ENCODE results near the gene ADGRB2. TPM values are rescaled to one million over a fixed set of nuclear protein-coding genes. Genes with fewer than 3 reads are reported as not detected.
A peak's percentile ranks its signal among the peaks of the same experiment; 100 is the strongest.

Gene ADGRB2
- polyA plus RNA-seq, 6 donors from 2014 or later: not detected

DNA sequence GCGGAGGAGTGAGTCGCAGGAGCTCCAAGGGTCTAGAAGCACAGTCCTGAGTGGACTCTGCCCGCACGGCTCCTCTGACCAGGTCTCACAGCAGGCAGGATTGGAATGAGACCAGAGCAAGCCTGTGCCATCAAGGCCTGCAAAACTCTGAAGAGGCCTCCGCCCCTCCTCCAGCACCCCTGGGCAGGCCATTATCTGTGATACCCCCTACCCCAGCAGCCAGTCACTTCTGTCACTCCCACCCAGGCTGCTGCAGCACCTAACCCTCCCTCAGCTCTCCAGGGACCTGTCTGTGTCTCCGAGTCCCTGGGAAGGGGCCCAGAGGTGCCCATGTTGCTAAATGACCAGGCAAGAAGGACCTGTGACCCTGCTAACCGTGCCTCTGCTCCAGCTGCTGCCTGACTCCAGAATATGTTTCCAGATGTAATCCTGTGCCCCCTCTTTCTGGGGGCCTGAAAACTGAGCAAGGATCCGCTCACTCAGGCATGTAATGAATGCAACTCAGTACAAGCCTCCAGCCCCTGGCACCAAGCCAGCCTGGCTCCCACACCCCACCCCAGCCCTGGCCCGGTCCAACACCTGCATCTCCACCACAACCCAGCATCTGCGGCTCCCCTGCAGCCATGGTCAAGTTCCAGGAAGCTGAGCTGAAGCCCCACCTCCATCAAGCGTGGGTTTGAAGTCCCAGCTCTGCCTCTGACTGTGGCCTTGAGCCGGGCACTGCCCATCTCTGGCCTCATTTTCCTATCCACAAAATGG lies 38.2 kb downstream of the ADGRB2 start:
- Mint-ChIP-seq H3K36me3 (no peaks in the 10 kb centered on the region), H3K4me1 (no peaks in the 10 kb centered on the region), H3K27ac (no peak overlapping the region), H3K27me3 (peaks cover 15 to 27% (median 21%) of the 10 kb centered on the region in 3 donors), H3K4me3 (no peak overlapping the region), H3K9me3 (peaks cover 0 to 5% (median 0%) of the 10 kb centered on the region in 7 donors)
- ATAC-seq (ENCODE audit: low read depth in 2 of 2) (no peak), DNase-seq (no peak)

DNA sequence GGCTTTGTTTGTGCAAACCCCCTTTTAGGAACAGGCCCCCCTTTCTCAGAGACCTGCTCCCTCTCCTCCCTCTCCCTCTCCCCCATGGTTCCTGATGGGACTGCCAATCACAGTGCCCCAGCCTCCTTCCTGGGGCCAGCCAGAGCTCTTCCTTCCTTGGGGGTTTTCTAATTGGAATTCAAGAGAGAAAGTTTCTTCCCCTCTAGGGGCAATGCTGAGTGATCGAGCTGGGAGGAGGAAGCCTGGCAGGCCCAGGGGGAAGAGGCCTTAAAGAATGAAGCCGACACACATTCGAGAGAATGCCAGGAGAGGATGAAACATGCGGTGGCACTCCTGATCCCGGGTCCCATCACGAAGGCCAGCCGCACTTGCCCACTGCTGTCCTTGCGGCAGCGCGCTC lies 39.0 kb downstream of the ADGRB2 start:
- ATAC-seq (ENCODE audit: low read depth in 2 of 2) (no peak), DNase-seq (no peak)
- Mint-ChIP-seq H3K27ac (peak overlapping the region in 1 of 6 donors; percentile 80), H3K4me1 (no peaks in the 10 kb centered on the region), H3K4me3 (no peak overlapping the region), H3K9me3 (peaks cover 0 to 5% (median 0%) of the 10 kb centered on the region in 7 donors), H3K36me3 (no peaks in the 10 kb centered on the region), H3K27me3 (peaks cover 17 to 29% (median 29%) of the 10 kb centered on the region in 3 donors)

DNA sequence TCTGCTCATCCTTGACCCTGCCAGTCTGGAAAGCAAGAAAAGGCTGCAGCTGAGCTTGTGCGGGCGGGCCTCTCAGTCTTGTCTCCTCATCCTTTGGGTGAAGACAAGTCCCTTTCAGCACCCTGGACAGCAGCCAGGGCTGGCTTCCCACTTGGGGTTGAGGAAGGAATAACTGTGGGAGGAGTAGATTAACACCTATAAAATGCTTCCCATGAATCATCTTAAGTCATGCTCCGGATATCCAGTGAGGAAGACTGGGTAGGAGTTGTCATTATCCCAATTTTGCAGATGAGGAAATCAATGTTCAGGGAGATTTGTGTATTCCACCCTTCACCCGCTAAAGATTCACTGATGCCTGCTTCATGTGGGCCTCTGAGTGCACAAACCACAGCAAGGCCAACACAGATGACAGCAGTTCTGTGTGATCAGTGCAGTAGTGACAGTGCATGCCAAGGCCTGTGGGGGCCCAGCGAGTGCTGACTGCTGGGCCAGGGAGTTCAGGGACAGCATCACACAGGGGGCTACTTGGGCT lies 40.2 kb downstream of the ADGRB2 start:
- Mint-ChIP-seq H3K4me1 (no peaks in the 10 kb centered on the region), H3K9me3 (peaks cover 0 to 5% (median 0%) of the 10 kb centered on the region in 7 donors), H3K4me3 (no peak overlapping the region), H3K27me3 (peaks cover 17 to 36% (median 34%) of the 10 kb centered on the region in 3 donors), H3K27ac (no peak overlapping the region), H3K36me3 (no peaks in the 10 kb centered on the region)
- DNase-seq (no peak), ATAC-seq (ENCODE audit: low read depth in 2 of 2) (no peak)

DNA sequence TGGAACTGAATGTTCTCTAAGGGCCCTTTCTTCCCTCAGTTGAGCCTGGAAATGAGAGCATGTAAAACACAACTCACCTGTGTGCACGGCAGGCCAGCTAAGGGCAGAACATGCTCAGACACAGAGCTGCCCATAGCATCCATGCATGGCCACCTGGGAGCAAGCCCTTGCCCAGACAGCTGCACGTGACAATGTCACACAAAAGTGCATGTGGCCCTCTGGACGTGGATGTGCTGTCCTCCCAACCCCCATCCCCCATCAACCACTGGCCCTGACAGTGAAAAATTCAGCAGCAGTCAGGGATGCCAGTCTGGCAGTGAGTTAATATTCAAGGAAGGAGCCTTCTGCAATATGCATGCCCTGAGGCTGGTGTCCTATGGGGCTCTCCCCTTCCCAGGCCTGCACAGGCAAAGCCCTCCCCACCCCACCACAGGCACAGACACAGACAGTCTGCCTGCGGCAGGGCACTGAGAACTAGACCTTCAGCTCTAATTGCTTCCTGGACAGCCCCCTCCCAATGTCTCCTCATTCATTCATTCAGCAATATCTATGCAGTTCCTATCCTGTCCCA lies 45.7 kb downstream of the ADGRB2 start:
- DNase-seq (no peak), ATAC-seq (ENCODE audit: low read depth in 2 of 2) (no peak)
- peaks cover 52 to 83% (median 75%) of the 10 kb centered on the region in 3 donors for H3K27me3 Mint-ChIP-seq
- no peak overlapping the region for H3K4me3 Mint-ChIP-seq
- peaks cover 15 to 20% (median 17%) of the 10 kb centered on the region in 3 donors for H3K4me1 Mint-ChIP-seq
- no peak overlapping the region for H3K27ac Mint-ChIP-seq
- no peaks in the 10 kb centered on the region for H3K36me3 Mint-ChIP-seq
- H3K9me3 Mint-ChIP-seq: peaks cover 0 to 5% (median 0%) of the 10 kb centered on the region in 7 donors

DNA sequence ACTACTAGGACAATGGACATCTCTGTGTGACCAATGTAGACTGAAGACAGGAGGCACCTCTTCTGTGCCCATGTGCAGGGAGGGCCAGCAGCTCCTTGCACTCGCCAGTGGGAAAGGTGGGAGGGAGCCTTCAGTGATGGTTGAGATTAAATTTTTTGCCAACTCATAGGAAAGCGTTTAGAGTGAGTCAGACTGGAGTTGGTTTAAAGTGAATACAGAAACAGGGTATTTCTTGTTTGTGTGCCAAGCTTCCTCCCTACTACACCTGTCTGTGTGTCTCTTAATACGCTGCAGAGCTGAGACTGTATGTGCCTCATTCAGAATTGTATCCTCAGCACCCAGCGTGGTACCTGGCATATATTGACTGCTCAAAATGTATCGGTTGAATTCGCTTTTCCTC lies 46.8 kb downstream of the ADGRB2 start:
- H3K4me1 Mint-ChIP-seq: peaks cover 15 to 20% (median 17%) of the 10 kb centered on the region in 3 donors
- peak overlapping the region in 1 of 6 donors; percentile 49 for H3K27ac Mint-ChIP-seq
- peaks cover 56 to 87% (median 75%) of the 10 kb centered on the region in 3 donors for H3K27me3 Mint-ChIP-seq
- peaks cover 0 to 3% (median 0%) of the 10 kb centered on the region in 7 donors for H3K9me3 Mint-ChIP-seq
- H3K4me3 Mint-ChIP-seq: peak overlapping the region in 1 of 8 donors; percentile 53
- ATAC-seq (ENCODE audit: low read depth in 2 of 2) (no peak), DNase-seq (no peak)
- no peaks in the 10 kb centered on the region for H3K36me3 Mint-ChIP-seq

DNA sequence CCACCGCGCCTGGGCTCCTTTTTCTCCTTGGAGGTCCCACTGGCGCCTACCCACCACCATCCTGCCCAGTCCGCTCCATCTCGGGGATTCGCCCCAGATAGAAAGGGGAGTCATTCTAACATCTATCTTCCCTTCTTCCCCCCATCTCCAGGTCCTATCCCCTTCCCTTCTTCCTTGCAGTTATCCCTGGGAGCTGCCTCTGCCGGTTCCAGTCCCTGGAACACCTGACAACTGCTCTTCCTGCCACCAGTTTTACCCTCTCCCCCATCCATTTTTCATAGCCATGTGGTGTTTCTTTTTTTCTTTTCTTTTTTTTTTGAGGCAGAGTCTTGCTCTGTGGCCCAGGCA lies 48.3 kb downstream of the ADGRB2 start:
- H3K27me3 Mint-ChIP-seq: peaks cover 54 to 83% (median 78%) of the 10 kb centered on the region in 3 donors
- H3K4me1 Mint-ChIP-seq: peaks cover 15 to 20% (median 17%) of the 10 kb centered on the region in 3 donors
- no peak for DNase-seq
- peak overlapping the region in 1 of 6 donors; percentile 42 for H3K27ac Mint-ChIP-seq
- peaks cover 0 to 3% (median 0%) of the 10 kb centered on the region in 7 donors for H3K9me3 Mint-ChIP-seq
- no peak for ATAC-seq (ENCODE audit: low read depth in 2 of 2)
- H3K4me3 Mint-ChIP-seq: peak overlapping the region in 7 of 8 donors; percentile 67 to 91 (median 87)
- H3K36me3 Mint-ChIP-seq: no peaks in the 10 kb centered on the region

DNA sequence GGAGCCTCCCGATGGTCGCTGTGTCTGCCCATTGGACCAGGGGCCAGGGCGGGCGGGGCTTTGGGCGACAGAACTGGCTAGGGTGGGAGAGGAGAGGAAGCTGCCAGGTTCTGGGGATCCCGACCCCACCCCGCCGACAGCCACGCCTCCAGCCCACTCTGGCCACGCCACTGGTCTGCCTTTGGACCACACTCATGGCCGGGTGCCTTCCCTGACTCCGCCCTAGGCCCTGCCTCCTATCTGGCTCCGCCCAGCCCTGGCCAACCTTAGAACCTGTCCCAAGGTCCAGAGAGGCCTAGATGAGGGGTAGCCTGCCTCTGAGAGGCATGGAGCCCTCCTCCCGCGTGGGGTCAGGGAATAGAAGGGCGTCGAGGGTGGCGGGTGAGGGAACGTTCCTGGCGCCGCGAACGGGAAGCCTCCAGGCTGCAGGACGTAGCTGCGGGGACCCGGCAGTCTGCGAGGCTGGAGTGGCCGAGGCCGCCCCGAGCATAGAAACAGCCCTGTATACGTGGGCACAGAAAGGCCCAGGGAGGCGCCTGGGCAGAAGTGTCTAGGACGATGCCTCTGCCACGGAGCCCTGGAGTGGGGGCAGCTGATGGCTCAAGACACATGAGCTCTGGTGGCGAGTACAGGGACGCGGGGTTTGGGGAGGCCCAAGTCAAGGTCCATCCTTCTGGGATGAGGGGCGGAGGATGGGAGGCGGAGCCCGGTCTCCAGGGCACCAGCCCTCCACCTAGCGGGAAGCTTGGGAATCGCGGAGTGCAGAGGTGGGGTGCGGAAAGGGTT lies 48.9 kb downstream of the ADGRB2 start:
- peak; percentile 70 to 71 for ATAC-seq (ENCODE audit: low read depth in 2 of 2)
- H3K27ac Mint-ChIP-seq: peak overlapping the region in 4 of 6 donors; percentile 21 to 68 (median 46)
- H3K4me1 Mint-ChIP-seq: peaks cover 15 to 20% (median 17%) of the 10 kb centered on the region in 3 donors
- peaks cover 0 to 3% (median 0%) of the 10 kb centered on the region in 7 donors for H3K9me3 Mint-ChIP-seq
- peaks cover 54 to 81% (median 79%) of the 10 kb centered on the region in 3 donors for H3K27me3 Mint-ChIP-seq
- H3K36me3 Mint-ChIP-seq: no peaks in the 10 kb centered on the region
- DNase-seq: no peak
- H3K4me3 Mint-ChIP-seq: peak overlapping the region; percentile 67 to 91 (median 88)

DNA sequence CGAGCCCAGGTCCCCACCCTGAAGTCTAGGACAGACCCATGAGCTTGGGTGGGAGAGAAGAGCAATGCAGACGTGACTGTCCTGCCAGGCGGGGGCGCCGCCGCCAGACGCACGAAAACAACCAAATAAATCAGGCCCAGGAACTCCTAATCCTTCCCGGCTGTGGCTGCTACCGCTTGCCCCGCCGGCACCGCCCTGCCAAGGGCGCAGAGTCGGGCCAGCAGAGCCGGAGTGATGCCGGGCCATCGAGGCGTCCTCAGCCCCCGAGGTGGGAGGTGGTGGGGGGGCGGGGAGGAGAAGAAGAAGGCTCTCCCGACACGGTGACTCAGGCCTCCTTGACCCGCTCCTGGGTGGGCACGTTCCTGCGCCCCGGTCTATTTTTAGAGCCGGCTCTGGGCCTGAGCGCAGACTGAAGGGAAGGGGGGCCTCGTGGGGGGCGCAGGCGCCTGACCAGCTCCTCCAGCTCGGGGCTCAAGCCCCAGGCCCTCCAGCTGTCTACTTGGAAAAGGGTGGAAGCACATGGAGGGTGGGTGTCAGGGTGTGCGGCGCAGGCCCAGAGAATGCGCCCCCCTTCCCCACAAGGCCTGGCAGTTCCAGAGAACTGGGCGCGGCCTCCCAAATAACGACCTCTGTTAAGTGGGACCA lies 49.6 kb downstream of the ADGRB2 start:
- peaks cover 0 to 3% (median 0%) of the 10 kb centered on the region in 7 donors for H3K9me3 Mint-ChIP-seq
- H3K27me3 Mint-ChIP-seq: peaks cover 54 to 77% (median 73%) of the 10 kb centered on the region in 3 donors
- DNase-seq: no peak
- peak overlapping the region; percentile 74 to 90 (median 85) for H3K4me3 Mint-ChIP-seq
- ATAC-seq (ENCODE audit: low read depth in 2 of 2): peak; percentile 65 to 71
- H3K36me3 Mint-ChIP-seq: no peaks in the 10 kb centered on the region
- peaks cover 15 to 20% (median 17%) of the 10 kb centered on the region in 3 donors for H3K4me1 Mint-ChIP-seq
- peak overlapping the region in 1 of 6 donors; percentile 39 for H3K27ac Mint-ChIP-seq

DNA sequence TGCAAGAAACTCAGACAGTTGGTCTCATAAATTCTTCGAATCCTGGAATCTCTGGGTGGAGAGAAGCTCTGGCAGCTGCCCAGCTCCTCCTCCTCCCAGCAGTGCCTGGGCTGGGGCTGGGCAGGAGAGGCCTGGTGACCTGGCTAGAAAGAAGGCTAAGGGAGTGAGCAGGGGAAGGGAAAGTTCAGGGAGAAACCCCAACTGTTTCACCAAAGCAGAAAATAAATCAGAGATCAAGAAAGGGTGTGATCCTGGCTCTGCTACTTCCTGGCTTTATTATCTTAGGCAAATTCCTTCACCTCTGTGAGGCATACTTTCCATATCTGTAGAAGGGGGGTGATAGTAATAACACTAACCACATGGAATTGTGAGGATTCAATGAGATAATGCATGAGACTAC lies 51.5 kb downstream of the ADGRB2 start:
- no peak for DNase-seq
- Mint-ChIP-seq H3K4me1 (peaks cover 24 to 31% (median 27%) of the 10 kb centered on the region in 3 donors), H3K27me3 (peaks cover 60 to 80% (median 75%) of the 10 kb centered on the region in 3 donors), H3K4me3 (peak overlapping the region in 2 of 8 donors; percentile 26 to 72), H3K9me3 (no peaks in the 10 kb centered on the region), H3K36me3 (no peaks in the 10 kb centered on the region), H3K27ac (no peak overlapping the region)
- ATAC-seq (ENCODE audit: low read depth in 2 of 2): no peak

DNA sequence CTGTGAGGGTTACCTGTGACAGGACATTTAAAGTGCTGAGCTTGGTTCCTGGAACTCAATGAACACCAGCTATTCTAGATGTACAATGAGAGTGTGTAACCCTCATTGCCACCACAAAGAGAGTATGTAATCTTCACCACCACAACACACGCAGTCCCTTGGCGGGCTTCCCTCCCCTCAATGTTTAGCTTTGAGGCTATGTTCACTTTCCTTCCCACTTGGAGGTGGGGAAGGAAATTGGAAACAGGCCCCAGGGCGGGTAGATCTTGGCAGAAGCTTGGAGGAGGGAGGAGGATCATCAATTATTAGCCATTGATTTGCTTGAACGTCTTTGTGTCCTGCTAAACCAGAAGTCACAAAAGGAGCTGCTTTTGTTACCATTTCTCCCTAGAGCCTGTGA lies 52.1 kb downstream of the ADGRB2 start:
- Mint-ChIP-seq H3K27ac (peak overlapping the region in 1 of 6 donors; percentile 5), H3K9me3 (no peaks in the 10 kb centered on the region), H3K4me3 (peak overlapping the region in 1 of 8 donors; percentile 49), H3K27me3 (peaks cover 57 to 80% (median 75%) of the 10 kb centered on the region in 3 donors), H3K4me1 (peaks cover 30 to 37% (median 32%) of the 10 kb centered on the region in 3 donors), H3K36me3 (no peaks in the 10 kb centered on the region)
- DNase-seq: no peak
- ATAC-seq (ENCODE audit: low read depth in 2 of 2): no peak

DNA sequence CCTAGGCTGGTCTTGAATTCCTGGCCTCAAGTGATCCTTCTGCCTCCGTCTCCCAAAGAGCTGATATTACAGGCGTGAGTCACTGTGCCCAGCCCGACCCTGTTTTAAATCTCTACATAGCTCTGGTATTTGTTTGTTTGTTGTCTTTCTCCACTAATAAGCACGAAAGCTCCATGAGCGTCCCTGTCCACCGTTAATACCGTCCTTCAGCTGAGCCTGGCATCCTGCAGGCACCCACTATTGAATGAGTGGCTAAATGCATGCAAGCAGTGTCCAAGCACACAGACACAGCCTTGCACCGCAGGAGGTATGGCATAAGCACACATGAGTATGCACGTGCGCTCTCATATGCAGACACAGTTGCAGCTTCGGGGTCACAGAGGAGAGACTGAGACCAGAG lies 55.8 kb downstream of the ADGRB2 start:
- Mint-ChIP-seq H3K9me3 (no peaks in the 10 kb centered on the region), H3K27me3 (peaks cover 52 to 79% (median 77%) of the 10 kb centered on the region in 3 donors), H3K36me3 (no peaks in the 10 kb centered on the region), H3K4me3 (no peak overlapping the region), H3K4me1 (peaks cover 27 to 37% (median 28%) of the 10 kb centered on the region in 3 donors), H3K27ac (peak overlapping the region in 1 of 6 donors; percentile 66)
- DNase-seq (no peak), ATAC-seq (ENCODE audit: low read depth in 2 of 2) (no peak)

DNA sequence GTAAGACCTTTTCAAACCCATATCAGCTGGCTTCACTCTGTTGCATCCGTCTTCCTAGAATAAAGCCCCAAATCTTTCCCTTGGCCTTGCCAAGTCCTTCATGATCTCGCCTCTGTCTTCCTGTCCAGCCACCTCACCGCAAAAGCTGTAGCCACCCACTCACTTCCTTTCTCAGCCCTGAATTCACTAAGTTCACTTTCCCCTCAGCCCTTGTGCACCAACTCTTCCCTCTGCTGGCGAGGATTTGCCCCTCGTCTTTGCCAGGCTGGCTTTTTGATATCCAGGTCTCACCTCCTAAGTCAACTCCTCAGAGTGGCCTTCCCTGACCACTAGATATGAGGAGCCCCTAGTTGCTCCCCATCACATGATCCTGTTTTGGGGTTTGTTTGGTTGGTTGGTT lies 56.4 kb downstream of the ADGRB2 start:
- peaks cover 27 to 39% (median 28%) of the 10 kb centered on the region in 3 donors for H3K4me1 Mint-ChIP-seq
- H3K27me3 Mint-ChIP-seq: peaks cover 46 to 79% (median 76%) of the 10 kb centered on the region in 3 donors
- peak overlapping the region in 2 of 8 donors; percentile 1 to 17 for H3K4me3 Mint-ChIP-seq
- DNase-seq (no peak), ATAC-seq (ENCODE audit: low read depth in 2 of 2) (no peak)
- H3K27ac Mint-ChIP-seq: peak overlapping the region in 2 of 6 donors; percentile 17 to 84
- H3K36me3 Mint-ChIP-seq: no peaks in the 10 kb centered on the region
- H3K9me3 Mint-ChIP-seq: no peaks in the 10 kb centered on the region
